ENCODE results near the gene LSMEM2. TPM values are rescaled to one million over a fixed set of nuclear protein-coding genes. Genes with fewer than 3 reads are reported as not detected.

The LSMEM2 gene
- polyA plus RNA-seq, 1 donor: 0.25 TPM

DNA sequence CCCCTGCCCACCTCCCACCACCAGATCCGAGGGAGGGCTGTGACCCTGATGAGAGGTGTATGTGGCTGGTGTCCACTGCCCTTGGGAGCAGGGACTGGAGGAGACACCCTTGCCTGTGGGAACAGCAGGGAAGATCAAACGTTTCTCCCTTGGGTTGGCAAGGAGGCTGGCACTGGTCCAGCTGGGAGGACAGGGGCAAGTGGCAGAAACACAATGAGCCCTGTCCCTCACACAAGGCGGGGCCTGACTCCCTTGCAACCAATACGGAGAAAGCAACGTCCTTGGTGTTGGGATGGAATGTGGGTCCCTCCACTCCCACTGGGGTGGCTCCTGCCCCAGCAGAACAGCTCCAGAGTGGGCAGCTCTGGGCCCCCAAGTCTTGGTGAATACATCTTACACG, 38.4 kb downstream of the LSMEM2 start:
- Histone ChIP-seq H3K27ac (ENCODE audit: low read length) (peak overlapping the region; percentile 80), H3K4me3 (ENCODE audit: low read length) (no peak overlapping the region), H3K27me3 (ENCODE audit: control insufficient read depth, insufficient read depth, low read length) (no peaks in the 10 kb centered on the region), H3K36me3 (ENCODE audit: control insufficient read depth, insufficient read depth, low read length) (peaks cover 47% of the 10 kb centered on the region), H3K9me3 (ENCODE audit: control insufficient read depth, low read depth, low read length) (no peaks in the 10 kb centered on the region), H3K4me1 (ENCODE audit: control insufficient read depth, insufficient read depth, low read length) (peaks cover 49% of the 10 kb centered on the region)
- no peak for DNase-seq
- no CpG with 5 or more reads among the region's 6 CpGs for WGBS (ENCODE audit: insufficient coverage, low lambda C conversion rate)

DNA sequence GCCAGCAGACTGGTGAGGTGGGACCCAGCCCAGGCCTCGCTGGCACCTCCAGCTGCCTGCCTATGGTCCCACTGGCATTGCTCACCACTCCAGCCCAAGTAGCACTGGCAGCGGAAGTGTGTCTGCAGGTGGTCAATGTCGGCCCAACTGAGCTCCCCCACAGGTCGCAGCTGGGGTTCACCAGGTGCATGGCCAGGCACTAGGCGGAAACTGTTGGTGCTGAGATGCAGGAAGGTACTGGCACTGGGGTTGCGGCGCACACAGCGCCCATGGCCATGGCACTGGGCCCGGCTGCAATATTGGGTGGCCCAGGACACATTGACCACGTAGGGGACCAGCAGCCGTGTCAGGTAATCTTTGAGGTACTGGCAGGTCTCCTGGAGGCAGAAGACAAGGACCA, 39.3 kb downstream of the LSMEM2 start:
- no peaks in the 10 kb centered on the region for H3K27me3 ChIP-seq (ENCODE audit: control insufficient read depth, insufficient read depth, low read length)
- peaks cover 57% of the 10 kb centered on the region for H3K4me1 ChIP-seq (ENCODE audit: control insufficient read depth, insufficient read depth, low read length)
- H3K36me3 ChIP-seq (ENCODE audit: control insufficient read depth, insufficient read depth, low read length): peaks cover 47% of the 10 kb centered on the region
- no peak overlapping the region for H3K27ac ChIP-seq (ENCODE audit: low read length)
- no peaks in the 10 kb centered on the region for H3K9me3 ChIP-seq (ENCODE audit: control insufficient read depth, low read depth, low read length)
- WGBS (ENCODE audit: insufficient coverage, low lambda C conversion rate): no CpG with 5 or more reads among the region's 11 CpGs
- no peak for DNase-seq
- no peak overlapping the region for H3K4me3 ChIP-seq (ENCODE audit: low read length)

DNA sequence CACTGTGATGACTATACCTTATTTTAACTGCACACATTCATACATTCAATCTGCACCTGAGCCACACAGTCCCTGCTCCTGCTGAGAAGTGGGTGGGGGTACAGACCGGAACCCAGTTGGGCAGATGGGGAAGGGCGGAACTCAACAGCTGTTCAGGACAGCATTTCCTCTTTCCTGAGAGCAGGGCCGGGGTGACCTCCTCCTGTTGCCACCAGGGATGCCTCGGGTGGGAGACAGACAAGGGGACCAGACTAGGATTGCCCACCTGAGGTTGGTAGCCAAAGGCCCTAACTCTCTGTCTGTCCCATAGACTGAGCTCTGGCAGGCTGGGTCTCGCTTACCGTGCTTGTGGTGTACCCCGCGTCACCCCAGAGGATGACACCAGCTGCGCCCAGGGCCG, 39.7 kb downstream of the LSMEM2 start:
- Histone ChIP-seq H3K4me3 (ENCODE audit: low read length) (no peak overlapping the region), H3K9me3 (ENCODE audit: control insufficient read depth, low read depth, low read length) (no peaks in the 10 kb centered on the region), H3K27ac (ENCODE audit: low read length) (no peak overlapping the region), H3K36me3 (ENCODE audit: control insufficient read depth, insufficient read depth, low read length) (peaks cover 47% of the 10 kb centered on the region), H3K4me1 (ENCODE audit: control insufficient read depth, insufficient read depth, low read length) (peaks cover 60% of the 10 kb centered on the region), H3K27me3 (ENCODE audit: control insufficient read depth, insufficient read depth, low read length) (no peaks in the 10 kb centered on the region)
- no CpG with 5 or more reads among the region's 10 CpGs for WGBS (ENCODE audit: insufficient coverage, low lambda C conversion rate)
- no peak for DNase-seq

DNA sequence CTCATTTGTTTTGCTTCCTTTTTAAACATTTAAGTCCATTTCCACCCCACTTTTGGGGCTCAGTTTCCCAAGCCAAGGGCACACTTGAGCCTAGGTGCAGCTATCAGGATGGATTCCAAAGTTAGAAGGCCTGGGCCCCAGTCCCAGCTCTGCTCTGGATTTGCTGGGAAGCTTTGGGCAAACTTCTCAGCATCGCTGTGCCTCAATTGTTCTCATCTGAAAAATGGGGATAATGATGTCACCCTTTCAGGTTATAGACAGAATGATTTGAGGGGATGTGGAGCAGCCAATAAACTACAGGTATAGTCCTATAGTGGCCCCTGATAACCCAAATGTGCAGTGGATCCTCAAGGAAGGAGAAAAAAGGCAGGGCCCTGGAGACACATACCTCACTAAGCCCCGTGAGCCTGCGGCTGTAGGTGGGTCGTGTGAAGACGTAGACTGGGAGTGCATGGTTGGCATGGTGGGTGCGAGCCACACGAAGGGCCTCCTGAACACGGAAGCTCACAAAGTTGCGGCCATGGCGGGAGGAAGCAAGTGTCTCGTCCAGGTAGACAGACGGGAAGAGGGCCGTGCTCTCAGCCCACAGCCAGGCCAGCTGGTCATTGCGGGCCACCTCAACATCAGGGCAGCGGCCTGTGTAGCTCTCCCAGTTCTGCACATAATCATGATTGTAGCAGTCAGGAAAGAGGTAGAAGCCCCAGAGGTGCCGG, 40.5 kb downstream of the LSMEM2 start:
- no CpG with 5 or more reads among the region's 16 CpGs for WGBS (ENCODE audit: insufficient coverage, low lambda C conversion rate)
- Histone ChIP-seq H3K9me3 (ENCODE audit: control insufficient read depth, low read depth, low read length) (no peaks in the 10 kb centered on the region), H3K27ac (ENCODE audit: low read length) (no peak overlapping the region), H3K4me1 (ENCODE audit: control insufficient read depth, insufficient read depth, low read length) (peaks cover 68% of the 10 kb centered on the region), H3K4me3 (ENCODE audit: low read length) (no peak overlapping the region), H3K27me3 (ENCODE audit: control insufficient read depth, insufficient read depth, low read length) (no peaks in the 10 kb centered on the region), H3K36me3 (ENCODE audit: control insufficient read depth, insufficient read depth, low read length) (peaks cover 48% of the 10 kb centered on the region)
- DNase-seq: no peak

GRCh38 chr3:50319894-50320625, 41.2 kb downstream of the LSMEM2 start:
- peak overlapping the region; percentile 71 for H3K4me3 ChIP-seq (ENCODE audit: low read length)

GRCh38 chr3:50320853-50321335, 42.0 kb downstream of the LSMEM2 start:
- H3K4me3 ChIP-seq (ENCODE audit: low read length): peak overlapping the region; percentile 71
- H3K36me3 ChIP-seq (ENCODE audit: control insufficient read depth, insufficient read depth, low read length): peaks cover 45% of the 10 kb centered on the region
- H3K9me3 ChIP-seq (ENCODE audit: control insufficient read depth, low read depth, low read length): no peaks in the 10 kb centered on the region
- H3K27me3 ChIP-seq (ENCODE audit: control insufficient read depth, insufficient read depth, low read length): no peaks in the 10 kb centered on the region
- DNase-seq: peak; percentile 75 to 93
- H3K4me1 ChIP-seq (ENCODE audit: control insufficient read depth, insufficient read depth, low read length): peaks cover 76% of the 10 kb centered on the region
- WGBS (ENCODE audit: insufficient coverage, low lambda C conversion rate): no CpG with 5 or more reads among the region's 45 CpGs
- H3K27ac ChIP-seq (ENCODE audit: low read length): peak overlapping the region; percentile 94

More at GRCh38 chr3:50319894-50320625, 41.2 kb downstream of the LSMEM2 start:
- no peaks in the 10 kb centered on the region for H3K27me3 ChIP-seq (ENCODE audit: control insufficient read depth, insufficient read depth, low read length)
- H3K4me1 ChIP-seq (ENCODE audit: control insufficient read depth, insufficient read depth, low read length): peaks cover 75% of the 10 kb centered on the region
- H3K27ac ChIP-seq (ENCODE audit: low read length): peak overlapping the region; percentile 94
- H3K36me3 ChIP-seq (ENCODE audit: control insufficient read depth, insufficient read depth, low read length): peaks cover 42% of the 10 kb centered on the region
- DNase-seq: no peak
- no peaks in the 10 kb centered on the region for H3K9me3 ChIP-seq (ENCODE audit: control insufficient read depth, low read depth, low read length)
- no CpG with 5 or more reads among the region's 29 CpGs for WGBS (ENCODE audit: insufficient coverage, low lambda C conversion rate)

- Histone ChIP-seq H3K27me3 (ENCODE audit: control insufficient read depth, insufficient read depth, low read length) (no peaks in the 10 kb centered on the region), H3K9me3 (ENCODE audit: control insufficient read depth, low read depth, low read length) (no peaks in the 10 kb centered on the region), H3K4me1 (ENCODE audit: control insufficient read depth, insufficient read depth, low read length) (peaks cover 72% of the 10 kb centered on the region), H3K36me3 (ENCODE audit: control insufficient read depth, insufficient read depth, low read length) (peaks cover 46% of the 10 kb centered on the region), H3K4me3 (ENCODE audit: low read length) (peak overlapping the region; percentile 71), H3K27ac (ENCODE audit: low read length) (peak overlapping the region; percentile 94)
- DNase-seq: peak; percentile 87 to 97
- no CpG with 5 or more reads among the region's 59 CpGs for WGBS (ENCODE audit: insufficient coverage, low lambda C conversion rate)
Observed at GRCh38 chr3:50321336-50322114, 42.6 kb downstream of the LSMEM2 start.

DNA sequence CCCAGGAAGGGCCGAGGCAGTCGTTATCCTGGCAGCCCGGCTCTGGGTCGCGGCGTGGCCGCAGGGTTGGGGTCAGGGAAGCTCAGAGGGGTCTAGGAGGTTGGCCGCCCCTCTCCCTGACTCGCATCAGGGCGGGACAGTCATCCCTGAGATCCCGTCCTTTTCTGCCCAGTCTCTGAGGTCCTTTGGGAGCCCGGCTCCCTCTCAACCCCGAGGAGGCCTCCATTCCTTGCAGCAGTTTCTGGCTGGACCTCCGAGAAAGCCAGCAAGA, 43.2 kb downstream of the LSMEM2 start:
- Histone ChIP-seq H3K4me1 (ENCODE audit: control insufficient read depth, insufficient read depth, low read length) (peaks cover 70% of the 10 kb centered on the region), H3K36me3 (ENCODE audit: control insufficient read depth, insufficient read depth, low read length) (peaks cover 43% of the 10 kb centered on the region)
- no peak for DNase-seq

DNA sequence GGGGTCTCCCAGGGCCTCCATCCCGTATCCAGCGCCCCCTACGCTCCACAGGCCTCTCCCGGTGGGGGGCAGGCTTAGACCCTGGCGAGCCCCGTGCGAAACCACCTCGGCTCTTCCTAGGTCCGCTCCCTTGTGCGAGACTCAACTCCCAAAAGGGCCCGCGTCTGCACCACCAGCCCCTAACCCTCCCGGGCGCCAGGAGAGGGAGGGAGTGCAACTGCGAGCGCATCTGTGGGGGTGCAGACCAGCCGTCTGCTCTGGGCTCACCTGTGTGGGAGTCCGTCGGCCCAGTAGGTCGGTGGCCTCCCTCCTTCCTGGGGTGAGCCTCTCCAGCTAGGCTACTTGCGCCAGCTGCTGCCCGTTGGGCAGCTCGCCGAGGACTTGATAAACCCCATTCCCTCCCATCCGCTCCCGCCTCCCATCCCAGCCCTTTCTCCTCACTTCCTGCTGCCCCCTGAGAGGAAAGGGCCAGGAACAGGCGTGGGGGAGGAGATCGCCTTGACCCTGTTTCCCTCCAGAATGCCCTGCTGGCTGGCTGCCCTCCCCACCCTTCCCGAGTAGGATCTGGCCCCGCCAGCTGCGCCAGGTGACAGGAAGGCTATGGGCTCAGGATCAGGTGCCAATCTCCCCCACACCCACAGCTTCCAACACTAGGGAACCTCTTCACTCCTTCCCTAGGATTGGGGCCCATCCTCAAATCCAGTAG, 43.7 kb downstream of the LSMEM2 start, which contains the start of gene HYAL2:
TSS of gene HYAL2 (minus strand) at position 360 of the 706 bp plus-strand sequence. CDS start 2,256 bp downstream, outside the sequence.
- H3K4me3 ChIP-seq (ENCODE audit: low read length): peak within 1 kb of the TSS; percentile 71
- WGBS (ENCODE audit: insufficient coverage, low lambda C conversion rate): no CpG with 5 or more reads among the region's 31 CpGs
- H3K27me3 ChIP-seq (ENCODE audit: control insufficient read depth, insufficient read depth, low read length): no peaks in the 10 kb centered on the region
- H3K27ac ChIP-seq (ENCODE audit: low read length): peak within 1 kb of the TSS; percentile 94
- H3K4me1 ChIP-seq (ENCODE audit: control insufficient read depth, insufficient read depth, low read length): peaks cover 66% of the 10 kb centered on the region
- H3K9me3 ChIP-seq (ENCODE audit: control insufficient read depth, low read depth, low read length): no peaks in the 10 kb centered on the region
- peak in 1 of 2 donors; percentile 38 for DNase-seq
- peaks cover 38% of the 10 kb centered on the region for H3K36me3 ChIP-seq (ENCODE audit: control insufficient read depth, insufficient read depth, low read length)

More for the DNA sequence above, 43.2 kb downstream of the LSMEM2 start:
- Histone ChIP-seq H3K4me3 (ENCODE audit: low read length) (peak overlapping the region; percentile 71), H3K9me3 (ENCODE audit: control insufficient read depth, low read depth, low read length) (no peaks in the 10 kb centered on the region), H3K27ac (ENCODE audit: low read length) (peak overlapping the region; percentile 94), H3K27me3 (ENCODE audit: control insufficient read depth, insufficient read depth, low read length) (no peaks in the 10 kb centered on the region)
- WGBS (ENCODE audit: insufficient coverage, low lambda C conversion rate): no CpG with 5 or more reads among the region's 14 CpGs

Data from large intestine (tissue), 3 donors.